HEK293 (cell line): ENCODE results near the gene DYNLL1.

ENCODE experiments used
- FEZF1 ChIP-seq: fragments of 450-650 bp; formaldehyde crosslinking; IDR thresholded peaks from 2 replicates; pipeline ENCODE4 v1.5.1; 2016; ENCODE audit warnings: missing biosample characterization, missing genetic modification characterization
- GLI4 ChIP-seq: fragments of 450-650 bp; formaldehyde crosslinking; IDR thresholded peaks from 2 replicates; pipeline ENCODE4 v1.5.1; 2016; ENCODE audit warnings: missing biosample characterization, missing genetic modification characterization
- KLF7 ChIP-seq: fragments of 450-650 bp; formaldehyde crosslinking; IDR thresholded peaks from 2 replicates; pipeline ENCODE4 v1.5.1; 2016; ENCODE audit warnings: missing biosample characterization, missing genetic modification characterization, borderline replicate concordance
- OVOL3 ChIP-seq: fragments of 450-650 bp; formaldehyde crosslinking; IDR thresholded peaks from 2 replicates; pipeline ENCODE4 v1.5.1; 2016; ENCODE audit warnings: missing biosample characterization, missing genetic modification characterization
- PRDM4 ChIP-seq: fragments of 450-650 bp; formaldehyde crosslinking; IDR thresholded peaks from 2 replicates; pipeline ENCODE4 v1.5.1; 2017; ENCODE audit warnings: missing biosample characterization, missing genetic modification characterization
- ZBTB10 ChIP-seq: fragments of 450-650 bp; formaldehyde crosslinking; IDR thresholded peaks from 2 replicates; pipeline ENCODE4 v1.5.1; 2016; ENCODE audit warnings: missing biosample characterization, missing genetic modification characterization
- ZFP41 ChIP-seq: fragments of 450-650 bp; formaldehyde crosslinking; IDR thresholded peaks from 2 replicates; pipeline ENCODE4 v1.5.1; 2016; ENCODE audit warnings: missing biosample characterization, missing genetic modification characterization, borderline replicate concordance
- ZNF10 ChIP-seq: fragments of 450-650 bp; formaldehyde crosslinking; IDR thresholded peaks from 2 replicates; pipeline ENCODE4 v1.5.1; 2017; ENCODE audit warnings: missing biosample characterization, missing genetic modification characterization
- ZNF121 ChIP-seq: fragments of 450-650 bp; formaldehyde crosslinking; IDR thresholded peaks from 2 replicates; pipeline ENCODE4 v1.5.1; 2016; ENCODE audit warnings: missing biosample characterization, missing genetic modification characterization
- ZNF140 ChIP-seq: fragments of 450-650 bp; formaldehyde crosslinking; IDR thresholded peaks from 2 replicates; pipeline ENCODE4 v1.5.1; 2016; ENCODE audit warnings: missing biosample characterization, missing genetic modification characterization
- ZNF157 ChIP-seq: fragments of 450-650 bp; formaldehyde crosslinking; IDR thresholded peaks from 2 replicates; pipeline ENCODE4 v1.5.1; 2016; ENCODE audit warnings: missing biosample characterization, missing genetic modification characterization
- ZNF169 ChIP-seq: fragments of 450-650 bp; formaldehyde crosslinking; IDR thresholded peaks from 2 replicates; pipeline ENCODE4 v1.5.1; 2016; ENCODE audit warnings: missing biosample characterization, missing genetic modification characterization
- ZNF221 ChIP-seq: fragments of 450-650 bp; formaldehyde crosslinking; IDR thresholded peaks from 2 replicates; pipeline ENCODE4 v1.5.1; 2017; ENCODE audit warnings: missing biosample characterization, missing genetic modification characterization, borderline replicate concordance
- ZNF302 ChIP-seq: fragments of 450-650 bp; formaldehyde crosslinking; IDR thresholded peaks from 2 replicates; pipeline ENCODE4 v1.5.1; 2016; ENCODE audit warnings: missing biosample characterization, missing genetic modification characterization, low read depth
- ZNF350 ChIP-seq: fragments of 450-650 bp; formaldehyde crosslinking; IDR thresholded peaks from 2 replicates; pipeline ENCODE4 v1.5.0; 2017; ENCODE audit warnings: missing biosample characterization, mild to moderate bottlenecking, missing genetic modification characterization
- ZNF513 ChIP-seq: fragments of 450-650 bp; IDR thresholded peaks from 2 replicates; pipeline ENCODE4 v1.5.1; 2018; ENCODE audit warnings: missing biosample characterization, missing genetic modification characterization
- ZNF529 ChIP-seq: fragments of 450-650 bp; formaldehyde crosslinking; IDR thresholded peaks from 2 replicates; pipeline ENCODE4 v1.5.1; 2017; ENCODE audit warnings: missing genetic modification characterization, missing biosample characterization; ENCODE audit not compliant: insufficient replicate concordance
- ZNF658 ChIP-seq: fragments of 450-650 bp; formaldehyde crosslinking; IDR thresholded peaks from 2 replicates; pipeline ENCODE4; 2016; ENCODE audit warnings: missing biosample characterization, missing genetic modification characterization
- ZNF660 ChIP-seq: fragments of 450-650 bp; IDR thresholded peaks from 2 replicates; pipeline ENCODE4 v1.5.1; 2018; ENCODE audit warnings: missing biosample characterization, mild to moderate bottlenecking, missing genetic modification characterization
- ZNF785 ChIP-seq: fragments of 450-650 bp; formaldehyde crosslinking; IDR thresholded peaks from 2 replicates; pipeline ENCODE4 v1.5.1; 2016; ENCODE audit warnings: missing biosample characterization, missing genetic modification characterization
- ZNF791 ChIP-seq: fragments of 450-650 bp; formaldehyde crosslinking; IDR thresholded peaks from 2 replicates; pipeline ENCODE4 v1.5.1; 2016; ENCODE audit warnings: missing biosample characterization, missing genetic modification characterization
- ZNF843 ChIP-seq: fragments of 450-650 bp; formaldehyde crosslinking; IDR thresholded peaks from 2 replicates; pipeline ENCODE4 v1.5.1; 2016; ENCODE audit warnings: missing biosample characterization, missing genetic modification characterization
- TF ChIP-seq, protein P1 (sequence below): fragments of 450-650 bp; formaldehyde crosslinking; IDR thresholded peaks from 2 replicates; pipeline ENCODE4 v1.5.1; 2016; ENCODE audit warnings: missing biosample characterization, missing genetic modification characterization
- TF ChIP-seq, protein P2 (sequence below): fragments of 450-650 bp; formaldehyde crosslinking; IDR thresholded peaks from 2 replicates; pipeline ENCODE4 v1.5.1; 2017; ENCODE audit warnings: missing biosample characterization, missing genetic modification characterization
- TF ChIP-seq, protein P3 (sequence below): fragments of 450-650 bp; formaldehyde crosslinking; IDR thresholded peaks from 2 replicates; pipeline ENCODE4 v1.5.1; 2017; ENCODE audit warnings: missing biosample characterization, missing genetic modification characterization
- TF ChIP-seq, protein P4 (sequence below): fragments of 450-650 bp; formaldehyde crosslinking; IDR thresholded peaks from 2 replicates; pipeline ENCODE4 v1.5.1; 2016; ENCODE audit warnings: missing biosample characterization, missing genetic modification characterization

Gene DYNLL1

GRCh38 chr12:120529641-120530417 lies 33.9 kb downstream of the DYNLL1 start (continued):
- TF ChIP-seq ZNF140: no peak
- no peak for TF ChIP-seq PRDM4
- TF ChIP-seq, protein P1, sequence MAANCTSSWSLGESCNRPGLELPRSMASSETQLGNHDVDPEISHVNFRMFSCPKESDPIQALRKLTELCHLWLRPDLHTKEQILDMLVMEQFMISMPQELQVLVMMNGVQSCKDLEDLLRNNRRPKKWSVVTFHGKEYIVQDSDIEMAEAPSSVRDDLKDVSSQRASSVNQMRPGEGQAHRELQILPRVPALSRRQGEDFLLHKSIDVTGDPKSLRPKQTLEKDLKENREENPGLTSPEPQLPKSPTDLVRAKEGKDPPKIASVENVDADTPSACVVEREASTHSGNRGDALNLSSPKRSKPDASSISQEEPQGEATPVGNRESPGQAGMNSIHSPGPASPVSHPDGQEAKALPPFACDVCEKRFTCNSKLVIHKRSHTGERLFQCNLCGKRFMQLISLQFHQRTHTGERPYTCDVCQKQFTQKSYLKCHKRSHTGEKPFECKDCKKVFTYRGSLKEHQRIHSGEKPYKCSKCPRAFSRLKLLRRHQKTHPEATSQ (tag by site-specific recombination): no peak
- TF ChIP-seq ZNF791 (tag by site-specific recombination): no peak
- TF ChIP-seq ZNF302: no peak
- no peak for TF ChIP-seq ZNF121 (tag by site-specific recombination)
- no peak for TF ChIP-seq ZNF513 (tag by site-specific recombination)
- TF ChIP-seq GLI4 (tag by site-specific recombination): no peak
- 0 out of 2 replicates have a peak, but pooled peaks have one; percentile 23 for TF ChIP-seq ZNF660
- TF ChIP-seq, protein P2, sequence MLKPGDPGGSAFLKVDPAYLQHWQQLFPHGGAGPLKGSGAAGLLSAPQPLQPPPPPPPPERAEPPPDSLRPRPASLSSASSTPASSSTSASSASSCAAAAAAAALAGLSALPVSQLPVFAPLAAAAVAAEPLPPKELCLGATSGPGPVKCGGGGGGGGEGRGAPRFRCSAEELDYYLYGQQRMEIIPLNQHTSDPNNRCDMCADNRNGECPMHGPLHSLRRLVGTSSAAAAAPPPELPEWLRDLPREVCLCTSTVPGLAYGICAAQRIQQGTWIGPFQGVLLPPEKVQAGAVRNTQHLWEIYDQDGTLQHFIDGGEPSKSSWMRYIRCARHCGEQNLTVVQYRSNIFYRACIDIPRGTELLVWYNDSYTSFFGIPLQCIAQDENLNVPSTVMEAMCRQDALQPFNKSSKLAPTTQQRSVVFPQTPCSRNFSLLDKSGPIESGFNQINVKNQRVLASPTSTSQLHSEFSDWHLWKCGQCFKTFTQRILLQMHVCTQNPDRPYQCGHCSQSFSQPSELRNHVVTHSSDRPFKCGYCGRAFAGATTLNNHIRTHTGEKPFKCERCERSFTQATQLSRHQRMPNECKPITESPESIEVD (tag by site-specific recombination): peak; percentile 87
- no peak for TF ChIP-seq ZNF529 (tag by site-specific recombination)
- no peak for TF ChIP-seq ZNF10 (tag by site-specific recombination)
- TF ChIP-seq ZNF350 (tag by site-specific recombination): no peak
- TF ChIP-seq ZNF785 (tag by site-specific recombination): no peak
- TF ChIP-seq, protein P3, sequence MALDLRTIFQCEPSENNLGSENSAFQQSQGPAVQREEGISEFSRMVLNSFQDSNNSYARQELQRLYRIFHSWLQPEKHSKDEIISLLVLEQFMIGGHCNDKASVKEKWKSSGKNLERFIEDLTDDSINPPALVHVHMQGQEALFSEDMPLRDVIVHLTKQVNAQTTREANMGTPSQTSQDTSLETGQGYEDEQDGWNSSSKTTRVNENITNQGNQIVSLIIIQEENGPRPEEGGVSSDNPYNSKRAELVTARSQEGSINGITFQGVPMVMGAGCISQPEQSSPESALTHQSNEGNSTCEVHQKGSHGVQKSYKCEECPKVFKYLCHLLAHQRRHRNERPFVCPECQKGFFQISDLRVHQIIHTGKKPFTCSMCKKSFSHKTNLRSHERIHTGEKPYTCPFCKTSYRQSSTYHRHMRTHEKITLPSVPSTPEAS (tag by site-specific recombination): no peak
- TF ChIP-seq OVOL3 (tag by site-specific recombination): no peak
- no peak for TF ChIP-seq ZNF157 (tag by site-specific recombination)
- no peak for TF ChIP-seq ZNF658 (tag by site-specific recombination)
- TF ChIP-seq, protein P4, sequence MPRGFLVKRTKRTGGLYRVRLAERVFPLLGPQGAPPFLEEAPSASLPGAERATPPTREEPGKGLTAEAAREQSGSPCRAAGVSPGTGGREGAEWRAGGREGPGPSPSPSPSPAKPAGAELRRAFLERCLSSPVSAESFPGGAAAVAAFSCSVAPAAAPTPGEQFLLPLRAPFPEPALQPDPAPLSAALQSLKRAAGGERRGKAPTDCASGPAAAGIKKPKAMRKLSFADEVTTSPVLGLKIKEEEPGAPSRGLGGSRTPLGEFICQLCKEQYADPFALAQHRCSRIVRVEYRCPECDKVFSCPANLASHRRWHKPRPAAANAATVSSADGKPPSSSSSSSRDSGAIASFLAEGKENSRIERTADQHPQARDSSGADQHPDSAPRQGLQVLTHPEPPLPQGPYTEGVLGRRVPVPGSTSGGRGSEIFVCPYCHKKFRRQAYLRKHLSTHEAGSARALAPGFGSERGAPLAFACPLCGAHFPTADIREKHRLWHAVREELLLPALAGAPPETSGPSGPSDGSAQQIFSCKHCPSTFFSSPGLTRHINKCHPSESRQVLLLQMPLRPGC (tag by site-specific recombination): 0 out of 2 replicates have a peak, but pooled peaks have one; percentile 38
- no peak for TF ChIP-seq ZBTB10 (tag by site-specific recombination)
- no peak for TF ChIP-seq ZNF221 (tag by site-specific recombination)
- no peak for TF ChIP-seq ZNF169 (tag by site-specific recombination)
- 0 out of 2 replicates have a peak, but pooled peaks have one; percentile 12 for TF ChIP-seq ZNF843
- no peak for TF ChIP-seq KLF7
- peak; percentile 71 for TF ChIP-seq FEZF1 (tag by site-specific recombination)
- no peak for TF ChIP-seq ZFP41 (tag by site-specific recombination)
